ENCODE measurements around the gene NMNAT3.

DNA sequence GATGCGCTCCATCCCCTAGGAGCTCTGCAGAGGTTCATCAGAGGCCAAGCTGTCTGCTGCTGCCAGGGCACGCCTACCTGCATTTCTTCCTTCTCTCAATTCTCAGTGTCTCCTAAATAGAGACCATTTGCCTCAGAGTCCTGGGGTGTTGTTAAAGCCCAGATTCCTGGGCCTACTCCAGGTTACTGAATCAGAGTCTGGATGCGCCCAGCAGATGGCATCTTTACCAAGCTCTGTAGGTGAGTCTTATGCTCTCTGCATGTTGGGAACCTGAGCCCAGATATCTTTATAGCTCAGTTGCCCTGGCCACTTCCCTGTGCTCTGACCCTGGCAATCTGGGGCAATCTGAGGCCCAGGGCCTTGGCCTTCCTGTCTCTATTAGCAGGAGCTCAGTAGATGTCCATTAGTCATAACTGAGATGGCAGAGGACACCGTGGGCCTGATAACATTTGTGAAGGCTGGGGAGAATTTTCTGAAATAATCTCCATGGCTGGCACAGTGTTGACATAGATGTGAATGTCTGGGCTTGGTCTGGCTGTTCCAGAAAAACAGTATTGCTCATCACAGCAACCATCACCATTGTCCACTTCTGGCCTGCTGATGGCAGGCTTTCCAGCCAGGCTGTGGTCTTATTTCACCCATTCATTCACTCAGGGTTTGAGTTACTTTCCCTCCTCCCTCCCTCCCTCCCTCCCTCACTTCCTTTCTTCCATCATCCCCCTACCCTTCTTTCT is 125.0 kb downstream of the NMNAT3 start:
- TF ChIP-seq, protein P1, sequence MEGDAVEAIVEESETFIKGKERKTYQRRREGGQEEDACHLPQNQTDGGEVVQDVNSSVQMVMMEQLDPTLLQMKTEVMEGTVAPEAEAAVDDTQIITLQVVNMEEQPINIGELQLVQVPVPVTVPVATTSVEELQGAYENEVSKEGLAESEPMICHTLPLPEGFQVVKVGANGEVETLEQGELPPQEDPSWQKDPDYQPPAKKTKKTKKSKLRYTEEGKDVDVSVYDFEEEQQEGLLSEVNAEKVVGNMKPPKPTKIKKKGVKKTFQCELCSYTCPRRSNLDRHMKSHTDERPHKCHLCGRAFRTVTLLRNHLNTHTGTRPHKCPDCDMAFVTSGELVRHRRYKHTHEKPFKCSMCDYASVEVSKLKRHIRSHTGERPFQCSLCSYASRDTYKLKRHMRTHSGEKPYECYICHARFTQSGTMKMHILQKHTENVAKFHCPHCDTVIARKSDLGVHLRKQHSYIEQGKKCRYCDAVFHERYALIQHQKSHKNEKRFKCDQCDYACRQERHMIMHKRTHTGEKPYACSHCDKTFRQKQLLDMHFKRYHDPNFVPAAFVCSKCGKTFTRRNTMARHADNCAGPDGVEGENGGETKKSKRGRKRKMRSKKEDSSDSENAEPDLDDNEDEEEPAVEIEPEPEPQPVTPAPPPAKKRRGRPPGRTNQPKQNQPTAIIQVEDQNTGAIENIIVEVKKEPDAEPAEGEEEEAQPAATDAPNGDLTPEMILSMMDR (IDR thresholded peaks at IDR 0.05; ENCODE audit: low read length), result no peak
- TF ChIP-seq EZH2 (IDR thresholded peaks at IDR 0.05; ENCODE audit: borderline replicate concordance, low read length), result no peak

Data from OCI-LY1 (cell line).